ENCODE data around the gene RPL31. TPM values are rescaled to one million over a fixed set of nuclear protein-coding genes. Genes with fewer than 3 reads are reported as not detected.

Gene RPL31
- total RNA-seq, 1 donor from 2014 or later = 1,129 TPM

GRCh38 chr2:100987974-100988373 lies 14.1 kb upstream of the RPL31 start:
- no peaks in the 10 kb centered on the region for H3K79me2 ChIP-seq (ENCODE audit: insufficient read depth, low read length)
- no peaks in the 10 kb centered on the region for H3K36me3 ChIP-seq (ENCODE audit: insufficient read depth, low read length)
- H3K4me2 ChIP-seq (ENCODE audit: low read length) = no peak overlapping the region
- no peaks in the 10 kb centered on the region for H3K27me3 Mint-ChIP-seq (ENCODE audit: low read depth, unreplicated experiment)
- no peaks in the 10 kb centered on the region for H3K4me1 ChIP-seq (ENCODE audit: insufficient read depth, low read length)
- no peak for FAIRE-seq
- no peak overlapping the region for H3K9ac ChIP-seq (ENCODE audit: low read length)
- H3K27ac ChIP-seq (ENCODE audit: low read depth, low read length) = no peak overlapping the region
- DNase-seq (ENCODE audit: low read depth) = no peak
- H2AFZ ChIP-seq (ENCODE audit: low read depth, low read length) = no peak overlapping the region
- no peaks in the 10 kb centered on the region for H3K9me3 Mint-ChIP-seq (ENCODE audit: unreplicated experiment)
- no peak overlapping the region for H3K4me3 ChIP-seq (ENCODE audit: insufficient read depth, low read depth, low read length)
- peaks cover 11% of the 10 kb centered on the region for H3K36me3 Mint-ChIP-seq (ENCODE audit: low read depth, unreplicated experiment)
- H3K9me3 ChIP-seq (ENCODE audit: insufficient read depth, low read depth, low read length) = no peaks in the 10 kb centered on the region
- H3K4me3 Mint-ChIP-seq (ENCODE audit: unreplicated experiment) = no peak overlapping the region
- H4K20me1 ChIP-seq (ENCODE audit: insufficient read depth, low read length) = peaks cover 4% of the 10 kb centered on the region
- TF ChIP-seq EZH2 (IDR thresholded peaks at IDR 0.05; ENCODE audit: insufficient read depth, low read length) = no peak
- no peak overlapping the region for H3K27ac Mint-ChIP-seq (ENCODE audit: unreplicated experiment)
- H3K27me3 ChIP-seq (ENCODE audit: insufficient read depth, low read length) = no peaks in the 10 kb centered on the region
- H3K4me1 Mint-ChIP-seq (ENCODE audit: low read depth, unreplicated experiment) = peaks cover 9% of the 10 kb centered on the region

GRCh38 chr2:100988630-100989417 lies 13.3 kb upstream of the RPL31 start:
- TF ChIP-seq CTCF (IDR thresholded peaks at IDR 0.05; ENCODE audit: insufficient read depth, low read depth, low read length) (no peak), EZH2 (IDR thresholded peaks at IDR 0.05; ENCODE audit: insufficient read depth, low read length) (no peak)
- H3K4me3 ChIP-seq (ENCODE audit: insufficient read depth, low read depth, low read length) = no peak overlapping the region
- H3K4me1 ChIP-seq (ENCODE audit: insufficient read depth, low read length) = no peaks in the 10 kb centered on the region
- no peaks in the 10 kb centered on the region for H3K79me2 ChIP-seq (ENCODE audit: insufficient read depth, low read length)
- H3K27ac Mint-ChIP-seq (ENCODE audit: unreplicated experiment) = no peak overlapping the region
- H3K4me2 ChIP-seq (ENCODE audit: low read length) = no peak overlapping the region
- H2AFZ ChIP-seq (ENCODE audit: low read depth, low read length) = no peak overlapping the region
- no peaks in the 10 kb centered on the region for H3K9me3 Mint-ChIP-seq (ENCODE audit: unreplicated experiment)
- no peak overlapping the region for H3K9ac ChIP-seq (ENCODE audit: low read length)
- no peak for FAIRE-seq
- H3K27me3 ChIP-seq (ENCODE audit: insufficient read depth, low read length) = no peaks in the 10 kb centered on the region
- no peaks in the 10 kb centered on the region for H3K9me3 ChIP-seq (ENCODE audit: insufficient read depth, low read depth, low read length)
- H3K27ac ChIP-seq (ENCODE audit: low read depth, low read length) = no peak overlapping the region
- H4K20me1 ChIP-seq (ENCODE audit: insufficient read depth, low read length) = peaks cover 4% of the 10 kb centered on the region
- H3K27me3 Mint-ChIP-seq (ENCODE audit: low read depth, unreplicated experiment) = no peaks in the 10 kb centered on the region
- DNase-seq (ENCODE audit: low read depth) = peak; percentile 8
- H3K36me3 ChIP-seq (ENCODE audit: insufficient read depth, low read length) = no peaks in the 10 kb centered on the region
- no peak overlapping the region for H3K4me3 Mint-ChIP-seq (ENCODE audit: unreplicated experiment)
- peaks cover 11% of the 10 kb centered on the region for H3K36me3 Mint-ChIP-seq (ENCODE audit: low read depth, unreplicated experiment)
- H3K4me1 Mint-ChIP-seq (ENCODE audit: low read depth, unreplicated experiment) = peaks cover 9% of the 10 kb centered on the region

GRCh38 chr2:100989666-100990065 lies 12.4 kb upstream of the RPL31 start:
- Mint-ChIP-seq H3K27me3 (ENCODE audit: low read depth, unreplicated experiment) (no peaks in the 10 kb centered on the region), H3K4me3 (ENCODE audit: unreplicated experiment) (no peak overlapping the region), H3K27ac (ENCODE audit: unreplicated experiment) (no peak overlapping the region), H3K36me3 (ENCODE audit: low read depth, unreplicated experiment) (peaks cover 11% of the 10 kb centered on the region), H3K9me3 (ENCODE audit: unreplicated experiment) (no peaks in the 10 kb centered on the region), H3K4me1 (ENCODE audit: low read depth, unreplicated experiment) (peaks cover 6% of the 10 kb centered on the region)
- no peaks in the 10 kb centered on the region for H3K4me1 ChIP-seq (ENCODE audit: insufficient read depth, low read length)
- H3K79me2 ChIP-seq (ENCODE audit: insufficient read depth, low read length) = no peaks in the 10 kb centered on the region
- H3K4me2 ChIP-seq (ENCODE audit: low read length) = no peak overlapping the region
- no peak for DNase-seq (ENCODE audit: low read depth)
- H3K27me3 ChIP-seq (ENCODE audit: insufficient read depth, low read length) = no peaks in the 10 kb centered on the region
- H3K4me3 ChIP-seq (ENCODE audit: insufficient read depth, low read depth, low read length) = no peak overlapping the region
- no peak overlapping the region for H2AFZ ChIP-seq (ENCODE audit: low read depth, low read length)
- no peak for FAIRE-seq
- H3K9ac ChIP-seq (ENCODE audit: low read length) = no peak overlapping the region
- H3K27ac ChIP-seq (ENCODE audit: low read depth, low read length) = no peak overlapping the region
- no peak for TF ChIP-seq CTCF (IDR thresholded peaks at IDR 0.05; ENCODE audit: insufficient read depth, low read depth, low read length)
- no peak for TF ChIP-seq EZH2 (IDR thresholded peaks at IDR 0.05; ENCODE audit: insufficient read depth, low read length)
- no peaks in the 10 kb centered on the region for H3K36me3 ChIP-seq (ENCODE audit: insufficient read depth, low read length)
- H3K9me3 ChIP-seq (ENCODE audit: insufficient read depth, low read depth, low read length) = no peaks in the 10 kb centered on the region
- H4K20me1 ChIP-seq (ENCODE audit: insufficient read depth, low read length) = peaks cover 4% of the 10 kb centered on the region
